Measurements from ENCODE around the gene E2F8. TPM values are rescaled to one million over a fixed set of nuclear protein-coding genes. Genes with fewer than 3 reads are reported as not detected.

The E2F8 gene
- total RNA-seq, 2 donors from 2014 or later = 10.5 to 12.2 TPM

DNA sequence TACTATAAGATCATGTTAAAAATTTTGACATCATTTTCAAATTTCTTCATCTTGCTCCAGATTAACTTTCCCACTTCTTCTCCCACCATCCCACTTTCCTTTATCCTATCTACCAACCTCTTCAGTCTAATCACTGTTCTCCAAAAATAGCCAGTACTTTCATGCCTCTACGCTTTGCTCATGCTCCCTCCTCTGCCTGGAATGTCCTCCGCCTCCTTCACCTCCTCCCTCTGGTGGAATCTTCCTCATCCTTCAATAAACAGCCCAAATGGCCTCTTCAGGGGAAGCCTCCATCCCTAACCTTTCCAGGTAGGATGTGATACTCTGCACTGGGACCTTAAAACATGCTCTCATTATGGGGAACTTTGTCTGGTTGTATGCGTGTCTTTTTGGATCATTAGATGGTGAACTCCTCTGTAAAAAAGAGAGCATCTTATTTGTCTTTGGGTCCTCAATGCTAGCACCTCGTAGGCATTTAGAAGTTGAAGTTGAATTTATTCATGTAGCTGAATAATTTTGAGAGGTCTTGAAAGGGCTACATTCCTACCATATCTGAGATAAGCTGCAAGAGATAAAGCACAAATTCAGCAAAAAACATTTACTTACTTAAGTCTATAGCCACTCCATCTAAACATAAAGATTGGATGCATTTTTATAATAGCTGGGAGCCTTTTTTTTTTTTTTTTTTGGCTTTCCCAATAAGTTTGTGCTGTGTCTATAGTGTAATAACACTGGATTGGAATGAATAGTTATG lies 31.0 kb downstream of the E2F8 start:
- peaks cover 10% of the 10 kb centered on the region for H3K4me1 Mint-ChIP-seq
- Histone ChIP-seq H3K36me3 (ENCODE audit: control insufficient read depth, insufficient read depth, low read length) (no peaks in the 10 kb centered on the region), H3K4me1 (ENCODE audit: control insufficient read depth, insufficient read depth, low read length) (peaks cover 2% of the 10 kb centered on the region), H3K27ac (ENCODE audit: low read depth, low read length) (no peak overlapping the region), H3K9me3 (ENCODE audit: control insufficient read depth, low read length) (no peaks in the 10 kb centered on the region), H3K9ac (ENCODE audit: extremely low read depth, low read length, poor library complexity, severe bottlenecking) (no peak overlapping the region), H3K27me3 (ENCODE audit: control insufficient read depth, insufficient read depth, low read length, poor library complexity, severe bottlenecking) (peaks cover 76% of the 10 kb centered on the region), H3K4me3 (ENCODE audit: low read length) (no peak overlapping the region)
- no peak overlapping the region for H3K4me3 Mint-ChIP-seq
- H3K27ac Mint-ChIP-seq = no peak overlapping the region
- H3K36me3 Mint-ChIP-seq (ENCODE audit: low read depth) = no peaks in the 10 kb centered on the region
- WGBS, 2 experiments (ENCODE audit: insufficient coverage in 1 of 2, insufficient read length in 1 of 2) = 81 to 87% methylated on average over 3 to 4 of the region's 4 CpGs
- peak; percentile 61 for DNase-seq
- peaks cover 82% of the 10 kb centered on the region for H3K27me3 Mint-ChIP-seq (ENCODE audit: insufficient read depth)
- no peaks in the 10 kb centered on the region for H3K9me3 Mint-ChIP-seq
- peak; percentile 24 for TF ChIP-seq CTCF (conservative IDR thresholded peaks at IDR 0.05)

DNA sequence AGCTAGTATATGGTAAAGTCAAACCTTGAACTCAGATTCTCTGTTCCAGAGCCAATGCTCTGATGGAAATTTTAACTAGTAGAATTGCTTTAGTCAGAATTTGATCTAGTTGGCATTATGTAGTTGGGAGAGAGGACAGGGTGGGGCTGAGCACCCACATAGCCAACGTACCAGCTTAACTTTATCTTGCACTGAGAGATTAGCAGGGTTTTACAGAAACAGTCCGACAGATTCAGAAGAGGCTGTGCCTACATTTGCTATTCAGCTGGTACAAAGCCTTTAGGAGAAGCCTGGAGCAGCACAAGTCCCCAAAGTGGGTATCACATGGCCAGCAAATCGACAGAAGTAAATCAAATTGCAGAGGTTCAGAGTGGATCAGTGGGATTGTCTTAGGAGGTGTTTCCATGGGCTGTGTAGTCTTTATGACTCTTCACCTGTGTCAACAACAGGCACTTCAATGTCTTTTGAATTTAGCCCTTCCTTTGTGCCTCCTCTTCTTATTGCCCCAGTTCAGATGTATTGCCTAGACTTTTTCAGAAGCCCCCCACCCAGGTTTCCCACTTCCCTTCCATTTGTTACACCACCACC lies 31.7 kb downstream of the E2F8 start:
- DNase-seq = no peak
- WGBS, 2 experiments (ENCODE audit: insufficient coverage in 1 of 2, insufficient read length in 1 of 2) = 91 to 100% methylated on average over 2 to 3 of the region's 3 CpGs
- Histone ChIP-seq H3K27me3 (ENCODE audit: control insufficient read depth, insufficient read depth, low read length, poor library complexity, severe bottlenecking) (peaks cover 69% of the 10 kb centered on the region), H3K9ac (ENCODE audit: extremely low read depth, low read length, poor library complexity, severe bottlenecking) (no peak overlapping the region), H3K4me3 (ENCODE audit: low read length) (no peak overlapping the region), H3K9me3 (ENCODE audit: control insufficient read depth, low read length) (no peaks in the 10 kb centered on the region), H3K27ac (ENCODE audit: low read depth, low read length) (no peak overlapping the region), H3K4me1 (ENCODE audit: control insufficient read depth, insufficient read depth, low read length) (peaks cover 2% of the 10 kb centered on the region), H3K36me3 (ENCODE audit: control insufficient read depth, insufficient read depth, low read length) (no peaks in the 10 kb centered on the region)
- no peak overlapping the region for H3K27ac Mint-ChIP-seq
- no peak overlapping the region for H3K4me3 Mint-ChIP-seq
- TF ChIP-seq CTCF (conservative IDR thresholded peaks at IDR 0.05) = no peak
- no peaks in the 10 kb centered on the region for H3K36me3 Mint-ChIP-seq (ENCODE audit: low read depth)
- peaks cover 75% of the 10 kb centered on the region for H3K27me3 Mint-ChIP-seq (ENCODE audit: insufficient read depth)
- H3K9me3 Mint-ChIP-seq = no peaks in the 10 kb centered on the region
- peaks cover 10% of the 10 kb centered on the region for H3K4me1 Mint-ChIP-seq

DNA sequence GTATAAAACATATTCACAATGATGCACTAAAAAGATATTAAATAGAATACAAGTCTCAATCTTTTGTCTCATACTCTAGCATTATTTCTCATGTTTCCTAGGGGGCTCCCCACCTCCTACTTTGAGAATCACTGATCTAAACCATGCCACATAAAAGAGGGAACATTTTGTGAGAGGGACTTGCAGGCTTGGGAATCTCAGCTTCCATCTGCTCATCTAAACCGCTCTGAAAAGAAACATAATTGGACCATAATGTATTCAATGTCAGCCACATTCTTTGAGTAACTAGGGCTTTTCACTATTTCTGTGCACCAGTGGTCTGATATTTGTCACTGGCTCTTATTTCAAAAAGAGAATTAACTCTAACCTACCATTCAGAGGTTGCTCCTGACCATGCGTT lies 32.6 kb downstream of the E2F8 start:
- Histone ChIP-seq H3K27me3 (ENCODE audit: control insufficient read depth, insufficient read depth, low read length, poor library complexity, severe bottlenecking) (peaks cover 60% of the 10 kb centered on the region), H3K4me1 (ENCODE audit: control insufficient read depth, insufficient read depth, low read length) (peaks cover 2% of the 10 kb centered on the region), H3K9me3 (ENCODE audit: control insufficient read depth, low read length) (no peaks in the 10 kb centered on the region), H3K36me3 (ENCODE audit: control insufficient read depth, insufficient read depth, low read length) (no peaks in the 10 kb centered on the region), H3K4me3 (ENCODE audit: low read length) (no peak overlapping the region), H3K27ac (ENCODE audit: low read depth, low read length) (no peak overlapping the region), H3K9ac (ENCODE audit: extremely low read depth, low read length, poor library complexity, severe bottlenecking) (no peak overlapping the region)
- no peaks in the 10 kb centered on the region for H3K36me3 Mint-ChIP-seq (ENCODE audit: low read depth)
- peaks cover 68% of the 10 kb centered on the region for H3K27me3 Mint-ChIP-seq (ENCODE audit: insufficient read depth)
- no peak overlapping the region for H3K4me3 Mint-ChIP-seq
- no peaks in the 10 kb centered on the region for H3K9me3 Mint-ChIP-seq
- H3K4me1 Mint-ChIP-seq = peaks cover 10% of the 10 kb centered on the region
- H3K27ac Mint-ChIP-seq = no peak overlapping the region
- TF ChIP-seq CTCF (conservative IDR thresholded peaks at IDR 0.05) = no peak
- 93 to 100% methylated on average over 1 to 2 of the region's 2 CpGs for WGBS, 2 experiments (ENCODE audit: insufficient coverage in 1 of 2, insufficient read length in 1 of 2)
- DNase-seq = no peak

All from endodermal cell (in vitro differentiated cells).